GM21723 (cell line): ENCODE results near the gene KPNA1.

ENCODE experiments used
- ATAC-seq: cut with Tn5 transposase; IDR thresholded peaks from one replicate; pipeline ENCODE4 v1.9.1; 2021; ENCODE audit warnings: mild to moderate bottlenecking, moderate library complexity; ENCODE audit not compliant: unreplicated experiment

The KPNA1 gene

GRCh38 chr3:122514123-122515019 is at the start of gene KPNA1:
TSS of gene KPNA1 (minus strand) at chr3:122514939. CDS start at chr3:122496565, 18,374 bp downstream.
- peak; percentile 88 for ATAC-seq

GRCh38 chr3:122564155-122564912 is 49.6 kb upstream of the KPNA1 start, which contains the start of the genes DTX3L and PARP9:
TSS of gene DTX3L (plus strand) at chr3:122564338. CDS start at chr3:122564427, 89 bp downstream.
TSS of gene PARP9 (minus strand) at chr3:122564300. CDS start at chr3:122559620, 4,680 bp downstream.
- peak; percentile 74 for ATAC-seq

- ATAC-seq, result no peak
These were observed 48.9 kb upstream of the KPNA1 start for GRCh38 chr3:122563717-122564025.

- ATAC-seq, result no peak
These were observed 48.4 kb upstream of the KPNA1 start for GRCh38 chr3:122562923-122563716.

- ATAC-seq, result peak; percentile 36
These were observed 45.9 kb upstream of the KPNA1 start for GRCh38 chr3:122560680-122561079.

- no peak for ATAC-seq
These were observed 45.2 kb upstream of the KPNA1 start for GRCh38 chr3:122559906-122560305.

- ATAC-seq, result no peak
These were observed 43.9 kb upstream of the KPNA1 start for GRCh38 chr3:122558605-122559004.

GRCh38 chr3:122557356-122557755 is 42.6 kb upstream of the KPNA1 start:
- no peak for ATAC-seq

- no peak for ATAC-seq
These were observed 40.7 kb upstream of the KPNA1 start for GRCh38 chr3:122555275-122556071.

GRCh38 chr3:122553171-122553570 is 38.4 kb upstream of the KPNA1 start:
- no peak for ATAC-seq

- no peak for ATAC-seq
These were observed 33.9 kb upstream of the KPNA1 start for GRCh38 chr3:122548619-122549018.

GRCh38 chr3:122548076-122548475 is 33.3 kb upstream of the KPNA1 start:
- no peak for ATAC-seq

- no peak for ATAC-seq
These were observed 31.4 kb upstream of the KPNA1 start for GRCh38 chr3:122546151-122546550.

- no peak for ATAC-seq
These were observed 24.3 kb upstream of the KPNA1 start for GRCh38 chr3:122538956-122539490.

- no peak for ATAC-seq
These were observed 21.9 kb upstream of the KPNA1 start for GRCh38 chr3:122536632-122537001.

GRCh38 chr3:122535964-122536631 is 21.4 kb upstream of the KPNA1 start:
- no peak for ATAC-seq

- ATAC-seq, result peak; percentile 99
These were observed 19.2 kb upstream of the KPNA1 start for GRCh38 chr3:122533931-122534334.

GRCh38 chr3:122533480-122533879 is 18.7 kb upstream of the KPNA1 start:
- ATAC-seq, result no peak

- ATAC-seq, result no peak
These were observed 15.4 kb upstream of the KPNA1 start for GRCh38 chr3:122530164-122530563.
